NCI-H526 treated with DMSO at 0.1 percent for 48 hours (cell line): ENCODE results near the gene ANKRD49.

Source experiments
- DNase-seq: peaks from one replicate; lab custom pipeline; 2025; lab: John Stamatoyannopoulos, UW

Gene ANKRD49

GRCh38 chr11:94507485-94507884, 13.7 kb downstream of the ANKRD49 start:
- DNase-seq, result peak; percentile 15

GRCh38 chr11:94511932-94512781, 18.4 kb downstream of the ANKRD49 start, which contains the start of gene C11orf97:
Gene C11orf97, plus strand, starts transcription at chr11:94512461. Its CDS starts 68 bp downstream, at chr11:94512529.
- peak; percentile 49 for DNase-seq

- DNase-seq, result peak; percentile 72
Measured at GRCh38 chr11:94513091-94513490, 19.3 kb downstream of the ANKRD49 start.

GRCh38 chr11:94515398-94515797, 21.6 kb downstream of the ANKRD49 start:
- DNase-seq, result no peak

- DNase-seq, result no peak
Measured at GRCh38 chr11:94516725-94517124, 22.9 kb downstream of the ANKRD49 start.

- no peak for DNase-seq
Measured at GRCh38 chr11:94518300-94518699, 24.5 kb downstream of the ANKRD49 start.

- peak; percentile 23 for DNase-seq
Measured at GRCh38 chr11:94519478-94520084, 25.8 kb downstream of the ANKRD49 start.

- DNase-seq, result peak; percentile 25
Measured at GRCh38 chr11:94521684-94522083, 27.9 kb downstream of the ANKRD49 start.

GRCh38 chr11:94524341-94524740, 30.6 kb downstream of the ANKRD49 start:
- no peak for DNase-seq

GRCh38 chr11:94525546-94526324, 32.0 kb downstream of the ANKRD49 start:
- DNase-seq, result no peak

GRCh38 chr11:94526645-94527438, 33.1 kb downstream of the ANKRD49 start:
- no peak for DNase-seq

- no peak for DNase-seq
Measured at GRCh38 chr11:94528551-94528950, 34.8 kb downstream of the ANKRD49 start.

- no peak for DNase-seq
Measured at GRCh38 chr11:94532211-94532610, 38.4 kb downstream of the ANKRD49 start.

GRCh38 chr11:94533206-94533605, 39.4 kb downstream of the ANKRD49 start:
- DNase-seq, result no peak

GRCh38 chr11:94533696-94534630, 40.2 kb downstream of the ANKRD49 start:
- DNase-seq, result no peak

GRCh38 chr11:94536386-94536785, 42.6 kb downstream of the ANKRD49 start:
- DNase-seq, result no peak

GRCh38 chr11:94537031-94537600, 43.3 kb downstream of the ANKRD49 start:
- no peak for DNase-seq

- no peak for DNase-seq
Measured at GRCh38 chr11:94539420-94539819, 45.6 kb downstream of the ANKRD49 start.

- DNase-seq, result peak; percentile 93
Measured at GRCh38 chr11:94543695-94544645, 50.2 kb downstream of the ANKRD49 start, which contains the start of gene FUT4. Gene FUT4, plus strand, starts transcription at chr11:94543921. Its CDS starts 213 bp downstream, at chr11:94544134.
